GM23338 (cell line): ENCODE results near the gene MAPKAPK3. TPM values are rescaled to one million over a fixed set of nuclear protein-coding genes. Genes with fewer than 3 reads are reported as not detected.

Experiments used
- ATAC-seq: fragments of 200-7000 bp; cut with Tn5 transposase; 3 replicates; pipeline ENCODE4 v1.9.1; 2020
- DNase-seq: peaks from one replicate; pipeline ENCODE4 v3.0.0-alpha.2; 2015; ENCODE audit warnings: low spot score
- H2AFZ ChIP-seq: fragments of 200-600 bp; sonication (generic); 2 replicates; pipeline ENCODE4 v1.8.0; 2016; ENCODE audit warnings: antibody characterized with exemption, mild to moderate bottlenecking, moderate library complexity
- H3F3A ChIP-seq: fragments of 200-600 bp; sonication (generic); replicated peaks from 2 replicates; pipeline ENCODE4 v1.8.0; 2017; ENCODE audit warnings: antibody characterized with exemption, mixed run types, low read depth
- H3K27ac ChIP-seq: fragments of 200-600 bp; sonication (generic); 2 replicates; pipeline ENCODE4 v1.6.1; 2016; ENCODE audit warnings: low read depth
- H3K27me3 ChIP-seq: fragments of 200-600 bp; sonication (generic); 2 replicates; pipeline ENCODE4 v1.8.0; 2016; ENCODE audit warnings: mild to moderate bottlenecking, mixed run types, moderate library complexity; ENCODE audit not compliant: insufficient read depth
- H3K36me3 ChIP-seq: fragments of 200-600 bp; sonication (generic); 2 replicates; pipeline ENCODE4 v1.8.0; 2016; ENCODE audit warnings: mild to moderate bottlenecking; ENCODE audit not compliant: insufficient read depth
- H3K4me1 ChIP-seq: fragments of 200-600 bp; sonication (generic); 2 replicates; pipeline ENCODE4 v1.8.0; 2016; ENCODE audit warnings: mild to moderate bottlenecking, moderate library complexity; ENCODE audit not compliant: insufficient read depth
- H3K4me2 ChIP-seq: fragments of 200-600 bp; sonication (generic); 2 replicates; pipeline ENCODE4 v1.7.1; 2017; ENCODE audit warnings: mixed run types
- H3K4me3 ChIP-seq: fragments of 200-600 bp; sonication (generic); 2 replicates; pipeline ENCODE4 v1.6.1; 2016; ENCODE audit warnings: mixed run types
- H3K79me2 ChIP-seq: fragments of 200-600 bp; sonication (generic); replicated peaks from 2 replicates; pipeline ENCODE4 v1.8.0; 2017; ENCODE audit warnings: mild to moderate bottlenecking; ENCODE audit not compliant: insufficient read depth
- H3K9me2 ChIP-seq: fragments of 200-600 bp; sonication (generic); 2 replicates; pipeline ENCODE4 v1.8.0; 2017; ENCODE audit not compliant: insufficient read depth
- H4K20me1 ChIP-seq: fragments of 200-600 bp; sonication (generic); replicated peaks from 2 replicates; pipeline ENCODE4 v1.8.0; 2017; ENCODE audit warnings: mild to moderate bottlenecking; ENCODE audit not compliant: insufficient read depth
- H3K27ac Mint-ChIP-seq: 2 replicates; pipeline ENCODE4 v1.8.0; 2020; ENCODE audit warnings: inconsistent platforms, mild to moderate bottlenecking, moderate library complexity, mixed read lengths
- H3K27me3 Mint-ChIP-seq: 3 replicates; pipeline ENCODE4 v1.8.0; 2022; ENCODE audit warnings: low read depth, mild to moderate bottlenecking, moderate library complexity, mixed read lengths, inconsistent platforms; ENCODE audit not compliant: insufficient read depth, poor library complexity
- H3K36me3 Mint-ChIP-seq: 3 replicates; pipeline ENCODE4 v1.8.0; 2021; ENCODE audit warnings: low read depth, mild to moderate bottlenecking, inconsistent platforms, moderate library complexity, mixed read lengths
- H3K4me1 Mint-ChIP-seq: 3 replicates; pipeline ENCODE4 v1.8.0; 2020; ENCODE audit warnings: mild to moderate bottlenecking, inconsistent platforms, mixed read lengths
- H3K4me3 Mint-ChIP-seq: 3 replicates; pipeline ENCODE4 v1.8.0; 2021; ENCODE audit warnings: moderate library complexity, mild to moderate bottlenecking, inconsistent platforms, mixed read lengths
- H3K9me3 Mint-ChIP-seq: 3 replicates; pipeline ENCODE4 v1.8.0; 2020; ENCODE audit warnings: moderate library complexity, mild to moderate bottlenecking, inconsistent platforms, mixed read lengths
- CREB1 ChIP-seq: fragments of 250-450 bp; sonication (Bioruptor Pico); IDR thresholded peaks from 2 replicates; pipeline ENCODE4 v1.5.0; 2020; ENCODE audit warnings: low read depth, mild to moderate bottlenecking, moderate library complexity
- EZH2 ChIP-seq: fragments of 200-600 bp; sonication (generic); IDR thresholded peaks from one replicate; pipeline ENCODE4 v1.8.0; 2017; ENCODE audit warnings: antibody characterized with exemption, mild to moderate bottlenecking, low read depth; ENCODE audit not compliant: unreplicated experiment
- EZH2phosphoT487 ChIP-seq: fragments of 200-600 bp; sonication (generic); IDR thresholded peaks from one replicate; pipeline ENCODE4 v1.8.1; 2018; ENCODE audit warnings: antibody characterized with exemption; ENCODE audit not compliant: unreplicated experiment
- JUNB ChIP-seq: IDR thresholded peaks from one replicate; pipeline ENCODE4 v1.6.1; 2016; ENCODE audit warnings: antibody characterized with exemption; ENCODE audit not compliant: unreplicated experiment
- POLR2AphosphoS5 ChIP-seq: IDR thresholded peaks from 2 replicates; pipeline ENCODE4 v1.6.1; 2016; ENCODE audit warnings: antibody characterized with exemption, low read depth
- STAT1 ChIP-seq: IDR thresholded peaks from one replicate; pipeline ENCODE4 v1.6.1; 2016; ENCODE audit warnings: antibody characterized with exemption; ENCODE audit not compliant: unreplicated experiment
- polyA plus RNA-seq: library from polyadenylated mRNA; unstranded; fragments of >200 nt; fragmentation: Nextera tagmentation; extraction: Ambion mirVana; gene quantifications from 2 replicates; pipeline ENCODE4 v1.2.1, GENCODE V29; 2016
- total RNA-seq: library from RNA; depleted of rRNA; stranded (reverse); fragments of >200 nt; shearing (Covaris generic); gene quantifications from 2 replicates; pipeline ENCODE4 v1.2.3, GENCODE V29; 2014
- TF ChIP-seq, protein P1 (sequence below), 2 experiments: fragments of 200-600 bp in 1 of 2; sonication (generic) in 1 of 2; conservative IDR thresholded peaks; 2 replicates each; pipeline versions ENCODE4 v1.5.1 to v1.6.1; 2016 to 2017; ENCODE audit warnings: antibody characterized with exemption in 2 of 2, low read depth in 2 of 2, mild to moderate bottlenecking in 2 of 2, moderate library complexity in 1 of 2
- TF ChIP-seq, protein P2 (sequence below): IDR thresholded peaks from one replicate; pipeline ENCODE4 v1.6.1; 2018; ENCODE audit warnings: antibody characterized with exemption; ENCODE audit not compliant: unreplicated experiment

MAPKAPK3 gene
- total and polyA plus RNA-seq, 2 experiments from 2014 or later: 16.5 to 51.1 TPM

DNA sequence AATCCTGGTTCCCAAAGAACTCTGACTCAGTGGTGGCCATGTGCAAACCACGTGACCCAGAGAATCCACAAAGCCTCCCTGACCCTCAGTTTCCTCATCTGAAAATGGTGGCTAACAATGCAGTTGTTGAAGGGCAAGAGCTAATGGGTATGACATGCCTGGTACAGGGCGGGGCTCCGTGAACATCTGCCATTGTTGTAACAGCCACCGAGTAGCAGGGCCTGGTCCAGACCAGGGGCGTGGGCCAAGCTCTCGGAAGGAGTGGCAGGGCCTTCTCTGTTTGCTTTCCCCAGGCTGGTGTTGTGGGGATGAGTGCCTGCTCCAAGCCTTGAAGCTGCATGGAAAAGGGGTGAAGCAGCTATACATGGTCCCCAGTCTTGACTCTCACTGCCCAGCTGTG, 13.4 kb downstream of the MAPKAPK3 start:
- Histone ChIP-seq H3K4me2 (no peak overlapping the region), H3K27ac (no peak overlapping the region), H3K36me3 (no peaks in the 10 kb centered on the region), H3K4me3 (no peak overlapping the region), H3K9me2 (no peaks in the 10 kb centered on the region), H3K4me1 (peaks cover 3% of the 10 kb centered on the region; the same call in 1 of the 2 replicates), H2AFZ (no peak overlapping the region), H3F3A (no peaks in the 10 kb centered on the region; the same call in 1 of the 2 replicates), H4K20me1 (peaks cover 9% of the 10 kb centered on the region; the same call in 1 of the 2 replicates), H3K79me2 (peaks cover 16% of the 10 kb centered on the region), H3K27me3 (no peaks in the 10 kb centered on the region)
- H3K4me1 Mint-ChIP-seq: peaks cover 24% of the 10 kb centered on the region
- TF ChIP-seq, protein P1, sequence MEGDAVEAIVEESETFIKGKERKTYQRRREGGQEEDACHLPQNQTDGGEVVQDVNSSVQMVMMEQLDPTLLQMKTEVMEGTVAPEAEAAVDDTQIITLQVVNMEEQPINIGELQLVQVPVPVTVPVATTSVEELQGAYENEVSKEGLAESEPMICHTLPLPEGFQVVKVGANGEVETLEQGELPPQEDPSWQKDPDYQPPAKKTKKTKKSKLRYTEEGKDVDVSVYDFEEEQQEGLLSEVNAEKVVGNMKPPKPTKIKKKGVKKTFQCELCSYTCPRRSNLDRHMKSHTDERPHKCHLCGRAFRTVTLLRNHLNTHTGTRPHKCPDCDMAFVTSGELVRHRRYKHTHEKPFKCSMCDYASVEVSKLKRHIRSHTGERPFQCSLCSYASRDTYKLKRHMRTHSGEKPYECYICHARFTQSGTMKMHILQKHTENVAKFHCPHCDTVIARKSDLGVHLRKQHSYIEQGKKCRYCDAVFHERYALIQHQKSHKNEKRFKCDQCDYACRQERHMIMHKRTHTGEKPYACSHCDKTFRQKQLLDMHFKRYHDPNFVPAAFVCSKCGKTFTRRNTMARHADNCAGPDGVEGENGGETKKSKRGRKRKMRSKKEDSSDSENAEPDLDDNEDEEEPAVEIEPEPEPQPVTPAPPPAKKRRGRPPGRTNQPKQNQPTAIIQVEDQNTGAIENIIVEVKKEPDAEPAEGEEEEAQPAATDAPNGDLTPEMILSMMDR (conservative IDR thresholded peaks at IDR 0.05; ENCODE audit: low read depth in 2 of 2): no peak
- TF ChIP-seq STAT1: no peak
- no peaks in the 10 kb centered on the region for H3K9me3 Mint-ChIP-seq
- H3K27ac Mint-ChIP-seq: no peak overlapping the region
- ATAC-seq: no peak
- DNase-seq: no peak
- H3K36me3 Mint-ChIP-seq: no peaks in the 10 kb centered on the region; the same call in 1 of the 3 replicates
- H3K27me3 Mint-ChIP-seq: peaks cover 17% of the 10 kb centered on the region
- no peak overlapping the region for H3K4me3 Mint-ChIP-seq

DNA sequence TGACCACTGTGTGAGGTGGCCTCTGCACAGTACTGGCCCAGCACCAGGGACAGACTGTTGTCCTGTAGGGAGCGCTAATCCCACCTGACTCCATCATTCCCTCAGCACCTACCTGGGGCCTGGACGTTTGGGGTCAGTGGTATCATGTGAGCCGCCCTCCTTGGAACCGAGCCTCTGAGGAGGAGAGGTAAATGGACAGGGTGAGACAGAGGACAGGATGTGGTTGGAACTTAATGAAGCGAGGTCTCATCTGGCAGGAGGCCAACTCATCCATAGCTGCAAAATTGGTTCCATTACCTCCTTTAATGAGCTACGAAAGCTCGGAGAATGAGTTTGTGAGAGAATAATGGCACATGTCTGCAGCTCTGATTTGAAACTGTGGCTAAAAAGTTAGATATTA, 13.9 kb downstream of the MAPKAPK3 start:
- H3K36me3 Mint-ChIP-seq: no peaks in the 10 kb centered on the region; the same call in 1 of the 3 replicates
- Histone ChIP-seq H3K27ac (no peak overlapping the region), H3K4me1 (no peaks in the 10 kb centered on the region; the same call in 1 of the 2 replicates), H3K9me2 (no peaks in the 10 kb centered on the region), H3F3A (no peaks in the 10 kb centered on the region), H3K4me3 (no peak overlapping the region), H2AFZ (no peak overlapping the region), H3K27me3 (no peaks in the 10 kb centered on the region), H4K20me1 (peaks cover 9% of the 10 kb centered on the region; the same call in 1 of the 2 replicates), H3K79me2 (peaks cover 16% of the 10 kb centered on the region), H3K4me2 (no peak overlapping the region), H3K36me3 (no peaks in the 10 kb centered on the region)
- ATAC-seq (no peak), DNase-seq (no peak)
- H3K27me3 Mint-ChIP-seq: peaks cover 17% of the 10 kb centered on the region
- H3K27ac Mint-ChIP-seq: no peak overlapping the region
- TF ChIP-seq POLR2AphosphoS5: no peak
- TF ChIP-seq, protein P2, sequence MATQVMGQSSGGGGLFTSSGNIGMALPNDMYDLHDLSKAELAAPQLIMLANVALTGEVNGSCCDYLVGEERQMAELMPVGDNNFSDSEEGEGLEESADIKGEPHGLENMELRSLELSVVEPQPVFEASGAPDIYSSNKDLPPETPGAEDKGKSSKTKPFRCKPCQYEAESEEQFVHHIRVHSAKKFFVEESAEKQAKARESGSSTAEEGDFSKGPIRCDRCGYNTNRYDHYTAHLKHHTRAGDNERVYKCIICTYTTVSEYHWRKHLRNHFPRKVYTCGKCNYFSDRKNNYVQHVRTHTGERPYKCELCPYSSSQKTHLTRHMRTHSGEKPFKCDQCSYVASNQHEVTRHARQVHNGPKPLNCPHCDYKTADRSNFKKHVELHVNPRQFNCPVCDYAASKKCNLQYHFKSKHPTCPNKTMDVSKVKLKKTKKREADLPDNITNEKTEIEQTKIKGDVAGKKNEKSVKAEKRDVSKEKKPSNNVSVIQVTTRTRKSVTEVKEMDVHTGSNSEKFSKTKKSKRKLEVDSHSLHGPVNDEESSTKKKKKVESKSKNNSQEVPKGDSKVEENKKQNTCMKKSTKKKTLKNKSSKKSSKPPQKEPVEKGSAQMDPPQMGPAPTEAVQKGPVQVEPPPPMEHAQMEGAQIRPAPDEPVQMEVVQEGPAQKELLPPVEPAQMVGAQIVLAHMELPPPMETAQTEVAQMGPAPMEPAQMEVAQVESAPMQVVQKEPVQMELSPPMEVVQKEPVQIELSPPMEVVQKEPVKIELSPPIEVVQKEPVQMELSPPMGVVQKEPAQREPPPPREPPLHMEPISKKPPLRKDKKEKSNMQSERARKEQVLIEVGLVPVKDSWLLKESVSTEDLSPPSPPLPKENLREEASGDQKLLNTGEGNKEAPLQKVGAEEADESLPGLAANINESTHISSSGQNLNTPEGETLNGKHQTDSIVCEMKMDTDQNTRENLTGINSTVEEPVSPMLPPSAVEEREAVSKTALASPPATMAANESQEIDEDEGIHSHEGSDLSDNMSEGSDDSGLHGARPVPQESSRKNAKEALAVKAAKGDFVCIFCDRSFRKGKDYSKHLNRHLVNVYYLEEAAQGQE: no peak
- TF ChIP-seq EZH2phosphoT487: no peak
- TF ChIP-seq CREB1: no peak
- TF ChIP-seq, protein P1 (conservative IDR thresholded peaks at IDR 0.05; ENCODE audit: low read depth in 2 of 2): peak in 1 of 2 experiments; percentile 49; a peak in 3 of 4 replicates
- TF ChIP-seq JUNB: no peak
- no peak for TF ChIP-seq EZH2
- H3K4me1 Mint-ChIP-seq: peaks cover 21% of the 10 kb centered on the region
- H3K9me3 Mint-ChIP-seq: no peaks in the 10 kb centered on the region
- H3K4me3 Mint-ChIP-seq: no peak overlapping the region
